Stimulated activated CD8-positive, alpha-beta memory T cell treated with anti-CD3 and anti-CD28 coated beads, Interleukin-4, amount 100 ng/mL, for 1 hour (primary cell): ENCODE results near the gene TMEM11.
"Not testable (repeated sequence)": the region's sequence is repeated elsewhere in the genome, so short reads cannot be mapped to it uniquely, and the experiment has no call there.

Source experiments
- DNase-seq, 2 donors: peaks; one replicate each; pipeline ENCODE4 v3.0.0-alpha.2; 2020; ENCODE audit warnings: low read depth in 2 of 2, low spot score in 1 of 2

TMEM11 gene

GRCh38 chr17:21242780-21243515, 29.0 kb upstream of the TMEM11 start:
- DNase-seq, result no peak

GRCh38 chr17:21242026-21242697, 28.2 kb upstream of the TMEM11 start:
- no peak for DNase-seq

- no peak for DNase-seq
Measured at GRCh38 chr17:21241564-21241963, 27.6 kb upstream of the TMEM11 start.

GRCh38 chr17:21240369-21241055, 26.6 kb upstream of the TMEM11 start:
- no peak for DNase-seq

GRCh38 chr17:21239680-21240368, 25.9 kb upstream of the TMEM11 start:
- DNase-seq, result no peak

- no peak for DNase-seq
Measured at GRCh38 chr17:21235921-21236320, 22.0 kb upstream of the TMEM11 start.

- no peak for DNase-seq
Measured at GRCh38 chr17:21233581-21234347, 19.8 kb upstream of the TMEM11 start.

GRCh38 chr17:21232033-21232749, 18.2 kb upstream of the TMEM11 start:
- no peak for DNase-seq

- DNase-seq, result no peak
Measured at GRCh38 chr17:21231533-21231932, 17.6 kb upstream of the TMEM11 start.

GRCh38 chr17:21228845-21229244, 14.9 kb upstream of the TMEM11 start:
- no peak for DNase-seq

GRCh38 chr17:21228111-21228510, 14.2 kb upstream of the TMEM11 start:
- DNase-seq, result no peak

- not testable (repeated sequence) for DNase-seq
Measured at GRCh38 chr17:21227277-21227676, 13.3 kb upstream of the TMEM11 start.

- DNase-seq, result no peak
Measured at GRCh38 chr17:21223086-21223485, 9.1 kb upstream of the TMEM11 start.

- DNase-seq, result no peak
Measured at GRCh38 chr17:21218831-21219380, 4.9 kb upstream of the TMEM11 start.

- DNase-seq, result no peak
Measured at GRCh38 chr17:21218101-21218500, 4.1 kb upstream of the TMEM11 start.

- DNase-seq, result no peak
Measured at GRCh38 chr17:21217346-21217745, 3.4 kb upstream of the TMEM11 start.

GRCh38 chr17:21215935-21216334, 2.0 kb upstream of the TMEM11 start:
- DNase-seq, result no peak

- DNase-seq, result no peak
Measured at GRCh38 chr17:21214777-21215541, 998 bp upstream of the TMEM11 start.

- no peak for DNase-seq
Measured at GRCh38 chr17:21213638-21214014, 335 bp downstream of the TMEM11 start.
